ENCODE measurements around the gene LRRC8E.
A peak's percentile ranks its signal among the peaks of the same experiment; 100 is the strongest.
"Not testable (repeated sequence)": the region's sequence is repeated elsewhere in the genome, so short reads cannot be mapped to it uniquely, and the experiment has no call there.

The LRRC8E gene

GRCh38 chr19:7913652-7914051 is 25.3 kb downstream of the LRRC8E start:
- Histone ChIP-seq H3K27ac (ENCODE audit: low read depth, low read length) (no peak overlapping the region), H3K4me3 (ENCODE audit: low read depth in 1 of 5, low read length in 5 of 5) (no peak overlapping the region), H3K4me1 (ENCODE audit: control insufficient read depth in 5 of 5, insufficient read depth in 5 of 5, low read length in 5 of 5) (peaks cover 0 to 23% (median 19%) of the 10 kb centered on the region in 5 donors), H3K27me3 (ENCODE audit: control insufficient read depth in 5 of 5, insufficient read depth in 4 of 5, low read length in 5 of 5) (peaks cover 24 to 29% (median 25%) of the 10 kb centered on the region in 5 donors), H3K36me3 (ENCODE audit: control insufficient read depth in 5 of 5, insufficient read depth in 5 of 5, low read length in 5 of 5) (peaks cover 0 to 45% (median 35%) of the 10 kb centered on the region in 5 donors), H3K9ac (ENCODE audit: low read length in 5 of 5) (no peak overlapping the region), H3K9me3 (ENCODE audit: control insufficient read depth in 5 of 5, low read length in 5 of 5) (no peaks in the 10 kb centered on the region)

- Histone ChIP-seq H3K4me1 (ENCODE audit: control insufficient read depth in 5 of 5, insufficient read depth in 5 of 5, low read length in 5 of 5) (peaks cover 0 to 23% (median 19%) of the 10 kb centered on the region in 5 donors), H3K36me3 (ENCODE audit: control insufficient read depth in 5 of 5, insufficient read depth in 5 of 5, low read length in 5 of 5) (peaks cover 0 to 40% (median 34%) of the 10 kb centered on the region in 5 donors), H3K4me3 (ENCODE audit: low read depth in 1 of 5, low read length in 5 of 5) (no peak overlapping the region), H3K27ac (ENCODE audit: low read depth, low read length) (no peak overlapping the region), H3K9me3 (ENCODE audit: control insufficient read depth in 5 of 5, low read length in 5 of 5) (no peaks in the 10 kb centered on the region), H3K27me3 (ENCODE audit: control insufficient read depth in 5 of 5, insufficient read depth in 4 of 5, low read length in 5 of 5) (peaks cover 24 to 34% (median 30%) of the 10 kb centered on the region in 5 donors), H3K9ac (ENCODE audit: low read length in 5 of 5) (no peak overlapping the region)
Measured at GRCh38 chr19:7914099-7914498, 25.8 kb downstream of the LRRC8E start.

- Histone ChIP-seq H3K27me3 (ENCODE audit: control insufficient read depth in 5 of 5, insufficient read depth in 4 of 5, low read length in 5 of 5) (peaks cover 24 to 34% (median 30%) of the 10 kb centered on the region in 5 donors), H3K36me3 (ENCODE audit: control insufficient read depth in 5 of 5, insufficient read depth in 5 of 5, low read length in 5 of 5) (peaks cover 0 to 36% (median 30%) of the 10 kb centered on the region in 5 donors), H3K4me1 (ENCODE audit: control insufficient read depth in 5 of 5, insufficient read depth in 5 of 5, low read length in 5 of 5) (peaks cover 0 to 28% (median 22%) of the 10 kb centered on the region in 5 donors), H3K27ac (ENCODE audit: low read depth, low read length) (no peak within 1 kb of the TSS), H3K4me3 (ENCODE audit: low read depth in 1 of 5, low read length in 5 of 5) (no peak within 1 kb of the TSS), H3K9ac (ENCODE audit: low read length in 5 of 5) (no peak within 1 kb of the TSS), H3K9me3 (ENCODE audit: control insufficient read depth in 5 of 5, low read length in 5 of 5) (no peaks in the 10 kb centered on the region)
Measured at GRCh38 chr19:7914598-7915045, 26.3 kb downstream of the LRRC8E start, which contains the start of gene TGFBR3L. TGFBR3L (plus strand) TSS chr19:7914830.

DNA sequence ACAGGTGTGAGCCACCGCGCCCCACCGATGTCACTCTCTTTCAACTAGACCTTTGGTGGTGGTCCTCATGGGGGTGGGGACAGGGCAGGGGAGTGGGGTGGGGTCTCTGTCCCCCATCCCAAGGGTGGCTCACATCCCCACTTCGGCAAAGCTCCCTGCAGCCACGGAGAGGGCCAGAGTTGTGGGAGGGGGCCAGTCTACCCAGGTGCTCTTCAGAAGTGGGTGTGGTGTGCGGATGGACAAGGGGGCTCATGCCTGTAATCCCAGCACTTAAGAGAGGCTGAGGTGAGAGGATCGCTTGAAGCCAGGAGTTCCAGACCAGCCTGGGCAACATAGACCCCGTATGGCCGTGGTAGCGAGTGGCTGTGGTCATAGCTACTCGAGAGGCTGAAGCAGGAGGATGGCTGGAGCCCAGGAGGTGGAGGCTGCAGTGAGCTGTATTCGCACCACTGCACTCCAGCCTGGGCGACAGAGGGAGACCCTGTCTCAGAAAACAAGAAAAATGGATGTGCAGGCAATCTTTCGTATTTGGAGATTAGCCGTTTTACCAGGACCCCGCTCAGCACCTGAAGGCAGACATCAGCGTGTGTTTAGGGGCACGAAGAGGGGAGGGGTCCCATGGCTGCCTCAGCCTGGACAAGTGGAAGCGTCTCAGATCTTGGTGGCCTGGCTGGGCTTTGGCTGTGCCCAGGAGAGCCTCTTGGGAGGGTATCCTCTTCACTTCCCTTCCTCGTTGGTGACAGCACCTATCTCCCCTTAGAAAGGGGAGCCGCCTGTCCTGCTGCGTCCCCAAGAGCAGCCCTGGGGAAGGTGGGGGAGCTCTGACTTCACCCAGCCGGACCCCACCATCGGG is 27.2 kb downstream of the LRRC8E start:
- Histone ChIP-seq H3K36me3 (ENCODE audit: control insufficient read depth in 5 of 5, insufficient read depth in 5 of 5, low read length in 5 of 5) (peaks cover 0 to 28% (median 23%) of the 10 kb centered on the region in 5 donors), H3K4me3 (ENCODE audit: low read depth in 1 of 5, low read length in 5 of 5) (no peak overlapping the region), H3K4me1 (ENCODE audit: control insufficient read depth in 5 of 5, insufficient read depth in 5 of 5, low read length in 5 of 5) (peaks cover 0 to 34% (median 26%) of the 10 kb centered on the region in 5 donors), H3K27ac (ENCODE audit: low read depth, low read length) (no peak overlapping the region), H3K9me3 (ENCODE audit: control insufficient read depth in 5 of 5, low read length in 5 of 5) (no peaks in the 10 kb centered on the region), H3K27me3 (ENCODE audit: control insufficient read depth in 5 of 5, insufficient read depth in 4 of 5, low read length in 5 of 5) (peaks cover 24 to 34% (median 30%) of the 10 kb centered on the region in 5 donors), H3K9ac (ENCODE audit: low read length in 5 of 5) (no peak overlapping the region)

DNA sequence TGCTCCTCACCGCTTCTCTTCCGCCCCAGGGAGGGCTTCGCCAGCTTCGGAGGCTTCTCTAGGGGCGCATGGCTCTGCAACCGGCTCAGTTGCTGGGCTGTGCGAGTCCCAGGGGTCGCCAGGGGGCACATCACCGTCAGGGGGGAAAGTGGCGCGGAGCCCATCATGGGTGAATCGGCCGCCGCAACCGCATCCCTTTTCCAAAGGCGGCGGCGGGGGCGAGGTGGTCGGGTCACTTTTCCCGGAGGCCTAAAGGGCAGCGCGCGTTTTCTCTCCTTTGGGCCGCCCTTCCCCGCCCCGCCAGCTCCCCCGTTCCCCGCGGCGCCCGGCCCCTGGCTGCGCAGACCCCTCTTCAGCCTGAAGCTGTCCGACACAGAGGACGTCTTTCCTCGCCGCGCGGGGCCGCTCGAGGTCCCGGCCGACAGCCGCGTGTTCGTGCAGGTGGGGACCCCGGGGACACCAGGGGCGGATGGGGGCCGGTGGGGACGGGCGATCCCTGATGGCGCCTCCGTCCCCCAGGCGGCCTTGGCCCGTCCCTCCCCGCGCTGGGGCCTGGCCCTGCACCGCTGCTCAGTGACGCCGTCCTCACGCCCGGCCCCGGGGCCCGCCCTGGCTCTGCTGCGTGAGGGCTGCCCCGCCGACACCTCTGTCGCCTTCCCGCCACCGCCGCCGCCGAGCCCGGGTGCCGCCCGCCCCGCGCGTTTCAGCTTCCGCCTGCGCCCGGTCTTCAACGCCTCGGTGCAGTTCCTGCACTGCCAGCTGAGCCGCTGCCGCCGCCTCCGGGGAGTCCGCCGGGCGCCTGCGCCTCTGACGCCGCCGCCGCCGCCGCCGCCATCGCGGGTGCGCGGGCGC is 28.0 kb downstream of the LRRC8E start:
- Histone ChIP-seq H3K4me3 (ENCODE audit: low read depth in 1 of 5, low read length in 5 of 5) (peak overlapping the region in 1 of 5 donors; percentile 42), H3K9me3 (ENCODE audit: control insufficient read depth in 5 of 5, low read length in 5 of 5) (no peaks in the 10 kb centered on the region), H3K9ac (ENCODE audit: low read length in 5 of 5) (no peak overlapping the region), H3K27ac (ENCODE audit: low read depth, low read length) (no peak overlapping the region), H3K36me3 (ENCODE audit: control insufficient read depth in 5 of 5, insufficient read depth in 5 of 5, low read length in 5 of 5) (peaks cover 0 to 21% (median 14%) of the 10 kb centered on the region in 5 donors), H3K4me1 (ENCODE audit: control insufficient read depth in 5 of 5, insufficient read depth in 5 of 5, low read length in 5 of 5) (peaks cover 4 to 40% (median 31%) of the 10 kb centered on the region in 5 donors), H3K27me3 (ENCODE audit: control insufficient read depth in 5 of 5, insufficient read depth in 4 of 5, low read length in 5 of 5) (peaks cover 24 to 34% (median 30%) of the 10 kb centered on the region in 5 donors)

- H3K36me3 ChIP-seq (ENCODE audit: control insufficient read depth in 5 of 5, insufficient read depth in 5 of 5, low read length in 5 of 5), result peaks cover 0 to 16% (median 9%) of the 10 kb centered on the region in 5 donors
- H3K27ac ChIP-seq (ENCODE audit: low read depth, low read length), result no peak overlapping the region
- peak overlapping the region in 1 of 5 donors; percentile 51 for H3K4me3 ChIP-seq (ENCODE audit: low read depth in 1 of 5, low read length in 5 of 5)
- peaks cover 10 to 46% (median 37%) of the 10 kb centered on the region in 5 donors for H3K4me1 ChIP-seq (ENCODE audit: control insufficient read depth in 5 of 5, insufficient read depth in 5 of 5, low read length in 5 of 5)
- no peak overlapping the region for H3K9ac ChIP-seq (ENCODE audit: low read length in 5 of 5)
- peaks cover 24 to 34% (median 30%) of the 10 kb centered on the region in 5 donors for H3K27me3 ChIP-seq (ENCODE audit: control insufficient read depth in 5 of 5, insufficient read depth in 4 of 5, low read length in 5 of 5)
- H3K9me3 ChIP-seq (ENCODE audit: control insufficient read depth in 5 of 5, low read length in 5 of 5), result no peaks in the 10 kb centered on the region
Measured at GRCh38 chr19:7916955-7917266, 28.6 kb downstream of the LRRC8E start.

GRCh38 chr19:7917267-7918061 is 29.2 kb downstream of the LRRC8E start:
- H3K9me3 ChIP-seq (ENCODE audit: control insufficient read depth in 5 of 5, low read length in 5 of 5), result no peaks in the 10 kb centered on the region
- peaks cover 24 to 34% (median 30%) of the 10 kb centered on the region in 5 donors for H3K27me3 ChIP-seq (ENCODE audit: control insufficient read depth in 5 of 5, insufficient read depth in 4 of 5, low read length in 5 of 5)
- H3K36me3 ChIP-seq (ENCODE audit: control insufficient read depth in 5 of 5, insufficient read depth in 5 of 5, low read length in 5 of 5), result peaks cover 0 to 17% (median 10%) of the 10 kb centered on the region in 5 donors
- peak overlapping the region in 3 of 5 donors; percentile 14 to 51 (median 22) for H3K4me3 ChIP-seq (ENCODE audit: low read depth in 1 of 5, low read length in 5 of 5)
- no peak overlapping the region for H3K27ac ChIP-seq (ENCODE audit: low read depth, low read length)
- peaks cover 11 to 50% (median 43%) of the 10 kb centered on the region in 5 donors for H3K4me1 ChIP-seq (ENCODE audit: control insufficient read depth in 5 of 5, insufficient read depth in 5 of 5, low read length in 5 of 5)
- no peak overlapping the region for H3K9ac ChIP-seq (ENCODE audit: low read length in 5 of 5)

DNA sequence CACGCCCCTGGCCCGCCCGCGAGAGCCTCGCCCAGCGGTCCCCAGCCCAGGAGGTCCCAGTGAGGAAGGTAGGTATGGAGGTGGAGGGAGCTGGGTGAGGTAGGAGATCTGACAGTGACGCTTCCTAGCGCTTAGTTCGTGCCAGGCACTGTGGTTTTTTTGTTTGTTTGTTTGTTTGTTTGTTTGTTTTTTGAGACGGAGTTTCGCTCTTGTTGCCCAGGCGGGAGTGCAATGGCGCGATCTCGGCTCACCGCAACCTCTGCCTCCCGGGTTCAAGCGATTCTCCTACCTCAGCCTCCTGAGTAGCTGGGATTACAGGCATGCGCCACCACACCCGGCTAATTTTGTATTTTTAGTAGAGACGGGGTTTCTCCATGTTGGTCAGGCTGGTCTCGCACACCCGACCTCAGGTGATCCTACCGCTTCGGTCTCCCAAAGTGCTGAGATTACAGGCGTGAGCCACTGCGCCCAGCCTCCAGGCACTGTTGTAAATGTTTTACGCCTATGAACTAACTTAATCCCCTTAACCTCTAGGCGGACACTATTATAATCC is 29.8 kb downstream of the LRRC8E start:
- Histone ChIP-seq H3K36me3 (ENCODE audit: control insufficient read depth in 5 of 5, insufficient read depth in 5 of 5, low read length in 5 of 5) (peaks cover 0 to 17% (median 11%) of the 10 kb centered on the region in 5 donors), H3K27me3 (ENCODE audit: control insufficient read depth in 5 of 5, insufficient read depth in 4 of 5, low read length in 5 of 5) (peaks cover 24 to 34% (median 30%) of the 10 kb centered on the region in 5 donors), H3K4me1 (ENCODE audit: control insufficient read depth in 5 of 5, insufficient read depth in 5 of 5, low read length in 5 of 5) (peaks cover 11 to 50% (median 43%) of the 10 kb centered on the region in 5 donors), H3K4me3 (ENCODE audit: low read depth in 1 of 5, low read length in 5 of 5) (peak overlapping the region in 2 of 5 donors; percentile 14 to 51)
- not testable (repeated sequence) for H3K9ac ChIP-seq (ENCODE audit: low read length in 5 of 5); H3K9me3 ChIP-seq (ENCODE audit: control insufficient read depth in 5 of 5, low read length in 5 of 5); H3K27ac ChIP-seq (ENCODE audit: low read depth, low read length)
